Activated B cell treated with CpG ODN at 0.5 μM for 24 hours (primary cell): ENCODE data around the gene ITGA5. TPM values are rescaled to one million over a fixed set of nuclear protein-coding genes. Genes with fewer than 3 reads are reported as not detected.
A peak's percentile ranks its signal among the peaks of the same experiment; 100 is the strongest.

Source experiments
- ATAC-seq: fragments of 200-7000 bp; cut with Tn5 transposase; one replicate; pipeline ENCODE4 v1.10.0; 2021; ENCODE audit warnings: low read depth, mild to moderate bottlenecking, moderate library complexity
- CTCF ChIA-PET: fragments of 350-600 bp; sonication (Branson Sonifier 250); formaldehyde crosslinking; loops from one replicate; lab custom pipeline; 2021; ENCODE audit warnings: antibody characterized with exemption; lab: Charles Lee
- POLR2A ChIA-PET: fragments of 350-600 bp; sonication (Branson Sonifier 250); formaldehyde crosslinking; loops from one replicate; lab custom pipeline; 2021; ENCODE audit warnings: antibody characterized with exemption; lab: Charles Lee
- DNase-seq: peaks from one replicate; pipeline ENCODE4 v3.0.0; 2022
- H3K27ac Mint-ChIP-seq: one replicate; pipeline ENCODE4 v1.8.0; 2020; ENCODE audit warnings: mixed read lengths
- H3K27me3 Mint-ChIP-seq: one replicate; pipeline ENCODE4 v1.8.0; 2021; ENCODE audit warnings: mixed read lengths
- H3K36me3 Mint-ChIP-seq: one replicate; pipeline ENCODE4 v1.8.0; 2021; ENCODE audit warnings: low read depth, mixed read lengths
- H3K4me1 Mint-ChIP-seq: one replicate; pipeline ENCODE4 v1.8.0; 2021; ENCODE audit warnings: mixed read lengths
- H3K4me3 Mint-ChIP-seq: one replicate; pipeline ENCODE4 v1.8.0; 2020; ENCODE audit warnings: mild to moderate bottlenecking, mixed read lengths
- H3K9me3 Mint-ChIP-seq: one replicate; pipeline ENCODE4 v1.8.0; 2020; ENCODE audit warnings: mixed read lengths
- intact Hi-C: fragments of 100-400 bp; cut with micrococcal nuclease; formaldehyde crosslinking; loops from one replicate; pipeline ENCODE4 v1.15.1; 2024
- total RNA-seq: library from RNA; stranded (reverse); gene quantifications from 2 replicates; pipeline ENCODE4 v1.2.3, GENCODE V29; 2022
- TF ChIP-seq, protein P1 (sequence below): fragments of 200-600 bp; IDR thresholded peaks from one replicate; pipeline ENCODE4 v1.8.0; 2022; ENCODE audit warnings: antibody characterized with exemption, mild to moderate bottlenecking

ITGA5 gene
- total RNA-seq, 1 donor from 2014 or later, result 1.0 TPM

- no peaks in the 10 kb centered on the region for H3K9me3 Mint-ChIP-seq
- CTCF ChIA-PET, result interaction anchor here (1.0 to 12.7 kb wide), 10 partner anchors 11 to 177 kb away, joined by 3 to 361 read pairs (median 4); partner anchors contain the start of genes COPZ1 and NCKAP1L
- H3K4me3 Mint-ChIP-seq, result no peak overlapping the region
- no peak overlapping the region for H3K27ac Mint-ChIP-seq
- no peaks in the 10 kb centered on the region for H3K36me3 Mint-ChIP-seq
- peaks cover 4% of the 10 kb centered on the region for H3K27me3 Mint-ChIP-seq
- intact Hi-C loops, result loop anchor here (1.0 kb wide), 1 partner anchor 40 kb away; no protein-coding TSS in a partner anchor
- ATAC-seq (peak; percentile 79), DNase-seq (no peak)
- H3K4me1 Mint-ChIP-seq, result peaks cover 7% of the 10 kb centered on the region
- POLR2A ChIA-PET, result interaction anchor here (1.0 kb wide), 1 partner anchor 40 kb away, joined by 4 read pairs; no protein-coding TSS in a partner anchor
- TF ChIP-seq, protein P1, sequence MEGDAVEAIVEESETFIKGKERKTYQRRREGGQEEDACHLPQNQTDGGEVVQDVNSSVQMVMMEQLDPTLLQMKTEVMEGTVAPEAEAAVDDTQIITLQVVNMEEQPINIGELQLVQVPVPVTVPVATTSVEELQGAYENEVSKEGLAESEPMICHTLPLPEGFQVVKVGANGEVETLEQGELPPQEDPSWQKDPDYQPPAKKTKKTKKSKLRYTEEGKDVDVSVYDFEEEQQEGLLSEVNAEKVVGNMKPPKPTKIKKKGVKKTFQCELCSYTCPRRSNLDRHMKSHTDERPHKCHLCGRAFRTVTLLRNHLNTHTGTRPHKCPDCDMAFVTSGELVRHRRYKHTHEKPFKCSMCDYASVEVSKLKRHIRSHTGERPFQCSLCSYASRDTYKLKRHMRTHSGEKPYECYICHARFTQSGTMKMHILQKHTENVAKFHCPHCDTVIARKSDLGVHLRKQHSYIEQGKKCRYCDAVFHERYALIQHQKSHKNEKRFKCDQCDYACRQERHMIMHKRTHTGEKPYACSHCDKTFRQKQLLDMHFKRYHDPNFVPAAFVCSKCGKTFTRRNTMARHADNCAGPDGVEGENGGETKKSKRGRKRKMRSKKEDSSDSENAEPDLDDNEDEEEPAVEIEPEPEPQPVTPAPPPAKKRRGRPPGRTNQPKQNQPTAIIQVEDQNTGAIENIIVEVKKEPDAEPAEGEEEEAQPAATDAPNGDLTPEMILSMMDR, result peak; percentile 22
Observed at GRCh38 chr12:54439521-54440255, 20.6 kb upstream of the ITGA5 start.

GRCh38 chr12:54439096-54439495, 20.0 kb upstream of the ITGA5 start:
- no peak overlapping the region for H3K4me3 Mint-ChIP-seq
- peaks cover 4% of the 10 kb centered on the region for H3K27me3 Mint-ChIP-seq
- H3K36me3 Mint-ChIP-seq, result no peaks in the 10 kb centered on the region
- DNase-seq, result no peak
- no peak overlapping the region for H3K27ac Mint-ChIP-seq
- ATAC-seq, result no peak
- H3K4me1 Mint-ChIP-seq, result peaks cover 7% of the 10 kb centered on the region
- POLR2A ChIA-PET, result interaction anchor here (1.0 to 1.4 kb wide), 2 partner anchors 39 to 40 kb away, joined by 3 to 4 read pairs; no protein-coding TSS in a partner anchor
- CTCF ChIA-PET, result interaction anchor here (0.6 to 12.7 kb wide), 12 partner anchors 10 to 176 kb away, joined by 3 to 361 read pairs (median 4); partner anchors contain the start of genes COPZ1 and NCKAP1L
- TF ChIP-seq, protein P1, result no peak
- no peaks in the 10 kb centered on the region for H3K9me3 Mint-ChIP-seq
- intact Hi-C loops, result loop anchor here (1.0 kb wide), 1 partner anchor 40 kb away; no protein-coding TSS in a partner anchor

- intact Hi-C loops, result no loop called here
- Mint-ChIP-seq H3K36me3 (no peaks in the 10 kb centered on the region), H3K27ac (no peak overlapping the region), H3K4me1 (peaks cover 7% of the 10 kb centered on the region), H3K4me3 (no peak overlapping the region), H3K9me3 (no peaks in the 10 kb centered on the region), H3K27me3 (peaks cover 5% of the 10 kb centered on the region)
- ChIA-PET CTCF (interaction anchor here (0.6 to 12.7 kb wide), 7 partner anchors 10 to 195 kb away, joined by 3 to 361 read pairs (median 6); partner anchors contain the start of gene NCKAP1L), POLR2A (interaction anchor here (0.6 to 1.4 kb wide), 2 partner anchors 39 to 213 kb away, joined by 3 read pairs; no protein-coding TSS in a partner anchor)
- no peak for ATAC-seq
- TF ChIP-seq, protein P1, result no peak
- no peak for DNase-seq
Observed at GRCh38 chr12:54438517-54438916, 19.5 kb upstream of the ITGA5 start.

DNA sequence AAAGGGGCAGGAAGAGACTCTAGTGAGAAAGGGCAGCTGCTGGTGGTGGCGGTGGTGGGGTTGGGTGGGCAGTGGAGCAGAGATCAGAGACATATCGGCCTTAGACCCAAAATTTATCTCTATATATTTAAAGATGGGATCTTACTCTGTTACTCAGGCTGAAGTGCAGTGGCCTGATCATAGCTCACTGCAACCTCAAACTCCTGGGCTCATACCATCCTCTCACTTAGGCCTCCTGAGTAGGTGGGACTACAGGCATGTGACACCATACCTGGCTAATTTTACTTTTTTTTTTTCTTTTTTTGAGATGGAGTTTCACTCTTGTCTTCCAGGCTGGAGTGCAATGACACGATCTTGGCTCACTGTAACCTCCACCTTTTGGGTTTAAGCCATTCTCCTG, 18.6 kb upstream of the ITGA5 start:
- Mint-ChIP-seq H3K27ac (no peak overlapping the region), H3K36me3 (no peaks in the 10 kb centered on the region), H3K9me3 (no peaks in the 10 kb centered on the region), H3K4me3 (no peak overlapping the region), H3K4me1 (peaks cover 7% of the 10 kb centered on the region), H3K27me3 (peaks cover 5% of the 10 kb centered on the region)
- CTCF ChIA-PET, result interaction anchor here (1.6 to 12.7 kb wide), 3 partner anchors 26 to 59 kb away, joined by 6 to 361 read pairs (median 9); no protein-coding TSS in a partner anchor
- DNase-seq (no peak), ATAC-seq (no peak)
- intact Hi-C loops, result no loop called here
- POLR2A ChIA-PET, result interaction anchor here (0.6 to 1.4 kb wide), 2 partner anchors 37 to 38 kb away, joined by 3 read pairs; no protein-coding TSS in a partner anchor
- TF ChIP-seq, protein P1, result no peak

- CTCF ChIA-PET, result interaction anchor here (3.0 to 12.7 kb wide), 2 partner anchors 25 to 36 kb away, joined by 9 to 361 read pairs; no protein-coding TSS in a partner anchor
- H3K36me3 Mint-ChIP-seq, result no peaks in the 10 kb centered on the region
- H3K4me3 Mint-ChIP-seq, result no peak overlapping the region
- POLR2A ChIA-PET, result interaction anchor here (0.6 kb wide), 1 partner anchor 38 kb away, joined by 3 read pairs; no protein-coding TSS in a partner anchor
- TF ChIP-seq, protein P1, result no peak
- H3K4me1 Mint-ChIP-seq, result peaks cover 7% of the 10 kb centered on the region
- H3K27ac Mint-ChIP-seq, result no peak overlapping the region
- peaks cover 5% of the 10 kb centered on the region for H3K27me3 Mint-ChIP-seq
- H3K9me3 Mint-ChIP-seq, result no peaks in the 10 kb centered on the region
- intact Hi-C loops, result no loop called here
- DNase-seq (no peak), ATAC-seq (no peak)
Observed at GRCh38 chr12:54437243-54437642, 18.2 kb upstream of the ITGA5 start.
